HEK293 (cell line): ENCODE data around the gene ST7.

Source experiments
- CTCF ChIA-PET: fragments of 350-600 bp; formaldehyde crosslinking; extraction: SDS; loops from one replicate; lab custom pipeline; 2021; ENCODE audit warnings: antibody characterized with exemption; lab: Yijun Ruan, JAX
- POLR2A ChIA-PET: fragments of 300-600 bp; formaldehyde crosslinking; extraction: SDS; loops from one replicate; lab custom pipeline; 2020; ENCODE audit warnings: antibody characterized with exemption, inconsistent platforms; lab: Yijun Ruan, JAX
- H3K27ac ChIP-seq: fragments of 200-500 bp; sonication (Bioruptor generic); 2 replicates; pipeline ENCODE4 v1.5.1; 2014; ENCODE audit warnings: low read depth, low read length, control low read depth, inconsistent platforms; ENCODE audit errors: extremely low read depth
- H3K36me3 ChIP-seq, 2 experiments: fragments of 200-500 bp in 1 of 2; sonication (Bioruptor generic) in 1 of 2; 1 replicate in 1 of 2; 2 replicates in 1 of 2; pipeline ENCODE4 v1.5.1; 2014 to 2017; ENCODE audit warnings: inconsistent platforms in 2 of 2, low read length in 2 of 2; ENCODE audit not compliant: control insufficient read depth in 2 of 2, insufficient read depth in 1 of 2
- H3K4me1 ChIP-seq: fragments of 200-500 bp; sonication (Bioruptor generic); 2 replicates; pipeline ENCODE4 v1.5.1; 2014; ENCODE audit warnings: mild to moderate bottlenecking, low read length, inconsistent platforms; ENCODE audit not compliant: control insufficient read depth, insufficient read depth
- H3K4me3 ChIP-seq: 2 replicates; pipeline ENCODE4 v1.5.1; 2011; ENCODE audit warnings: low read depth, mild to moderate bottlenecking, control low read depth, low read length, moderate library complexity
- H3K9me3 ChIP-seq: fragments of 200-500 bp; sonication (Bioruptor generic); 2 replicates; pipeline ENCODE4 v1.5.1; 2014; ENCODE audit warnings: low read depth, low read length, inconsistent platforms; ENCODE audit not compliant: control insufficient read depth, insufficient read depth
- HOXA7 ChIP-seq: sonication (generic); formaldehyde crosslinking; IDR thresholded peaks from 2 replicates; pipeline ENCODE4 v1.8.1; 2022; ENCODE audit warnings: missing genetic modification reagents, borderline replicate concordance
- KLF1 ChIP-seq: fragments of 450-650 bp; formaldehyde crosslinking; IDR thresholded peaks from 2 replicates; pipeline ENCODE4 v1.5.1; 2016; ENCODE audit warnings: missing biosample characterization, missing genetic modification characterization
- OSR2 ChIP-seq: fragments of 450-650 bp; formaldehyde crosslinking; IDR thresholded peaks from 2 replicates; pipeline ENCODE4 v1.5.1; 2016; ENCODE audit warnings: missing biosample characterization, missing genetic modification characterization
- TRIM28 ChIP-seq: IDR thresholded peaks from 2 replicates; pipeline ENCODE4 v1.6.1; 2011; ENCODE audit warnings: low read length, control low read depth, borderline replicate concordance
- ZFP37 ChIP-seq: fragments of 450-650 bp; formaldehyde crosslinking; IDR thresholded peaks from 2 replicates; pipeline ENCODE4 v1.5.1; 2016; ENCODE audit warnings: missing biosample characterization, missing genetic modification characterization
- ZNF10 ChIP-seq: fragments of 450-650 bp; formaldehyde crosslinking; IDR thresholded peaks from 2 replicates; pipeline ENCODE4 v1.5.1; 2017; ENCODE audit warnings: missing biosample characterization, missing genetic modification characterization
- ZNF114 ChIP-seq: fragments of 450-650 bp; formaldehyde crosslinking; IDR thresholded peaks from 2 replicates; pipeline ENCODE4 v1.5.0; 2017; ENCODE audit warnings: missing biosample characterization, missing genetic modification characterization
- ZNF174 ChIP-seq: fragments of 450-650 bp; formaldehyde crosslinking; IDR thresholded peaks from 2 replicates; pipeline ENCODE4 v1.5.0; 2017; ENCODE audit warnings: missing biosample characterization, mild to moderate bottlenecking, missing genetic modification characterization
- ZNF184 ChIP-seq: fragments of 450-650 bp; IDR thresholded peaks from 2 replicates; pipeline ENCODE4 v1.5.1; 2018; ENCODE audit warnings: missing biosample characterization, mild to moderate bottlenecking, missing genetic modification characterization
- ZNF24 ChIP-seq: fragments of 450-650 bp; formaldehyde crosslinking; IDR thresholded peaks from 2 replicates; pipeline ENCODE4 v1.5.1; 2016; ENCODE audit warnings: missing biosample characterization, missing genetic modification characterization
- ZNF248 ChIP-seq: fragments of 450-650 bp; formaldehyde crosslinking; IDR thresholded peaks from 2 replicates; pipeline ENCODE4 v1.5.1; 2017; ENCODE audit warnings: missing biosample characterization, missing genetic modification characterization
- ZNF37A ChIP-seq: fragments of 450-650 bp; IDR thresholded peaks from 2 replicates; pipeline ENCODE4 v1.5.1; 2018; ENCODE audit warnings: missing biosample characterization, missing genetic modification characterization
- ZNF423 ChIP-seq: fragments of 450-650 bp; formaldehyde crosslinking; IDR thresholded peaks from 2 replicates; pipeline ENCODE4 v1.5.1; 2016; ENCODE audit warnings: missing biosample characterization, missing genetic modification characterization
- ZNF501 ChIP-seq: fragments of 450-650 bp; formaldehyde crosslinking; IDR thresholded peaks from 2 replicates; pipeline ENCODE4 v1.5.1; 2016; ENCODE audit warnings: missing biosample characterization, missing genetic modification characterization
- ZNF561 ChIP-seq: fragments of 450-650 bp; IDR thresholded peaks from 2 replicates; pipeline ENCODE4 v1.5.1; 2018; ENCODE audit warnings: missing biosample characterization, missing genetic modification characterization, borderline replicate concordance
- ZNF658 ChIP-seq: fragments of 450-650 bp; formaldehyde crosslinking; IDR thresholded peaks from 2 replicates; pipeline ENCODE4; 2016; ENCODE audit warnings: missing biosample characterization, missing genetic modification characterization
- ZNF670 ChIP-seq: fragments of 450-650 bp; formaldehyde crosslinking; IDR thresholded peaks from 2 replicates; pipeline ENCODE4 v1.5.1; 2016; ENCODE audit warnings: missing biosample characterization, missing genetic modification characterization, low read depth
- ZNF843 ChIP-seq: fragments of 450-650 bp; formaldehyde crosslinking; IDR thresholded peaks from 2 replicates; pipeline ENCODE4 v1.5.1; 2016; ENCODE audit warnings: missing biosample characterization, missing genetic modification characterization
- ZSCAN30 ChIP-seq: fragments of 450-650 bp; IDR thresholded peaks from 2 replicates; pipeline ENCODE4 v1.5.1; 2018; ENCODE audit warnings: missing biosample characterization, mild to moderate bottlenecking, missing genetic modification characterization, moderate library complexity
- ZXDB ChIP-seq: fragments of 450-650 bp; formaldehyde crosslinking; IDR thresholded peaks from 2 replicates; pipeline ENCODE4 v1.5.1; 2016; ENCODE audit warnings: missing biosample characterization, missing genetic modification characterization
- TF ChIP-seq, protein P1 (sequence below): sonication (generic); formaldehyde crosslinking; IDR thresholded peaks from 2 replicates; pipeline ENCODE4 v1.8.1; 2022; ENCODE audit warnings: mild to moderate bottlenecking, moderate library complexity, missing genetic modification reagents
- TF ChIP-seq, protein P2 (sequence below): fragments of 450-650 bp; formaldehyde crosslinking; IDR thresholded peaks from 2 replicates; pipeline ENCODE4 v1.5.1; 2016; ENCODE audit warnings: missing biosample characterization, missing genetic modification characterization
- TF ChIP-seq, protein P3 (sequence below): fragments of 450-650 bp; formaldehyde crosslinking; IDR thresholded peaks from 2 replicates; pipeline ENCODE4 v1.5.1; 2017; ENCODE audit warnings: missing biosample characterization, missing genetic modification characterization
- TF ChIP-seq, protein P4 (sequence below): fragments of 450-650 bp; formaldehyde crosslinking; optimal IDR thresholded peaks from 2 replicates; pipeline ENCODE3; 2016; ENCODE audit warnings: missing biosample characterization, mild to moderate bottlenecking, missing genetic modification characterization

ST7 gene

DNA sequence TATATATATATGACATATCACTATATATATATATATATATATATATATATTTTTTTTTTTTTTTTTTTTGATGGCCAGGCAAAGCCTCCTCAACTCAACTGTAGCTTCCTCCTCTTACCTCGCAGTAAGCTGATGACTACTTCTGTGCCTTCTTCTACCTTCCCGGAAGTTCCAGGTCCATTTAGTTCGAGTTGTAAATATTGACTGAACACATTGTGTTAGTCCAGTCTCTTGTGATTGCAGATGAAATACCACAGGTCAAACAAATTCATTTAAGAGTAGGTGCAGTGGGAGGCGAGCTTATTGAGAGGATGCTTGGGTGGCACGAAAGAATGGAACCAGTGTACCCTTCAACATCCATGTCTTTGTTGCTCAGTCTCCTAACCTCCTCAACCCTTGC is 144.6 kb downstream of the ST7 start:
- POLR2A ChIA-PET = no interaction called here
- Histone ChIP-seq H3K4me1 (no peaks in the 10 kb centered on the region), H3K9me3 (no peaks in the 10 kb centered on the region)
- TF ChIP-seq ZNF843 (tag by site-specific recombination) (no peak), TRIM28 (no peak), ZNF184 (tag by site-specific recombination) (no peak), ZNF10 (tag by site-specific recombination) (no peak), ZNF248 (tag by site-specific recombination) (no peak), ZNF501 (tag by site-specific recombination) (no peak), ZNF37A (tag by site-specific recombination) (no peak), ZNF561 (tag by site-specific recombination) (no peak), ZNF174 (tag by site-specific recombination) (no peak)
- TF ChIP-seq, protein P1, sequence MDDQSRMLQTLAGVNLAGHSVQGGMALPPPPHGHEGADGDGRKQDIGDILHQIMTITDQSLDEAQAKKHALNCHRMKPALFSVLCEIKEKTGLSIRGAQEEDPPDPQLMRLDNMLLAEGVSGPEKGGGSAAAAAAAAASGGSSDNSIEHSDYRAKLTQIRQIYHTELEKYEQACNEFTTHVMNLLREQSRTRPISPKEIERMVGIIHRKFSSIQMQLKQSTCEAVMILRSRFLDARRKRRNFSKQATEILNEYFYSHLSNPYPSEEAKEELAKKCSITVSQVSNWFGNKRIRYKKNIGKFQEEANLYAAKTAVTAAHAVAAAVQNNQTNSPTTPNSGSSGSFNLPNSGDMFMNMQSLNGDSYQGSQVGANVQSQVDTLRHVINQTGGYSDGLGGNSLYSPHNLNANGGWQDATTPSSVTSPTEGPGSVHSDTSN (CRISPR knock-in tag) = no peak
- TF ChIP-seq, all 188 proteins: peak for 0
- H3K4me3 ChIP-seq = no peak overlapping the region
- CTCF ChIA-PET = no interaction called here
- H3K36me3 ChIP-seq = no peaks in the 10 kb centered on the region
- H3K27ac ChIP-seq = no peak overlapping the region

DNA sequence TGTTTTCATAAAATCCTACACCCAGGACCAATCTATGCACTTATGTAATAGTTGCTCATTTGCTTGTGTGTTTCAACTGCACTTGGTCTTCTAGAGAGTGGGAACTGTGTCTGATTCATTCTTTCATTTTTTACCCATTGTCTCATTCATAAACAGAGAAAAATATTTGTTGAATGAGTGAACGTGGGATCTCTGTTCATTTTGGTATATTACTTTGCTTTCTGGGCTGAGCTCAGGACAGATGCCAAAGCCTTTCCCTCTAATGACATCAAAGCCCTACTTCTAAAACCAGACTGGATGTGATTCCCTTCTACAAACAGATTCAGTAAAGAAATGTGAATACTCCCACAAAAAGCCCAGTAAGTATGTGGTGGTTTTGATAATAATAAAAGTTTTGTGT is 145.2 kb downstream of the ST7 start:
- no peaks in the 10 kb centered on the region for H3K36me3 ChIP-seq
- CTCF ChIA-PET = interaction anchor here (0.6 kb wide), 1 partner anchor 297 kb away, joined by 4 read pairs; no protein-coding TSS in a partner anchor
- no peaks in the 10 kb centered on the region for H3K4me1 ChIP-seq
- no peak overlapping the region for H3K4me3 ChIP-seq
- POLR2A ChIA-PET = no interaction called here
- TF ChIP-seq, protein P2, sequence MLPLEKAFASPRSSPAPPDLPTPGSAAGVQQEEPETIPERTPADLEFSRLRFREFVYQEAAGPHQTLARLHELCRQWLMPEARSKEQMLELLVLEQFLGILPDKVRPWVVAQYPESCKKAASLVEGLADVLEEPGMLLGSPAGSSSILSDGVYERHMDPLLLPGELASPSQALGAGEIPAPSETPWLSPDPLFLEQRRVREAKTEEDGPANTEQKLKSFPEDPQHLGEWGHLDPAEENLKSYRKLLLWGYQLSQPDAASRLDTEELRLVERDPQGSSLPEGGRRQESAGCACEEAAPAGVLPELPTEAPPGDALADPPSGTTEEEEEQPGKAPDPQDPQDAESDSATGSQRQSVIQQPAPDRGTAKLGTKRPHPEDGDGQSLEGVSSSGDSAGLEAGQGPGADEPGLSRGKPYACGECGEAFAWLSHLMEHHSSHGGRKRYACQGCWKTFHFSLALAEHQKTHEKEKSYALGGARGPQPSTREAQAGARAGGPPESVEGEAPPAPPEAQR (tag by site-specific recombination) = no peak
- no peak for TF ChIP-seq KLF1
- TF ChIP-seq ZFP37 (tag by site-specific recombination) = no peak
- no peaks in the 10 kb centered on the region for H3K9me3 ChIP-seq
- no peak overlapping the region for H3K27ac ChIP-seq

DNA sequence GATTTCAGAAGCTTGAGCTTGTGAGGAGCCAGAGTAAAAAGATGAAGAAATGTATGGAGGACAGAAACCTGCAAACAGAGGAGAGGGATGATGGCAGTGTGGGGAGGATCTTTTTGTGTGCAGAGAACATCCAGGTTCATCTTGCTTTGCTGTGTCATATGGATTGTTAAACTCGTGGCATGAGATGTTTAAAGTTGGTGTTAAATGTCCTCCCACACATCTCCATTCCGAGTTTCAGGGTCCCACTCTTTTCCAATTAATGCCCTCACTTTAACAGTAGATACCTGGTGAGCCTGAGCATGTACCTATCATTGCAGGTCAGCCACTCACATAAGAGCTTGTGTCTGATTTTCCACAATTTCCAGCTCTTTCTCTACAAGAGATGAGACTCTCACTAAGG is 147.7 kb downstream of the ST7 start:
- Histone ChIP-seq H3K36me3 (no peaks in the 10 kb centered on the region), H3K4me3 (no peak overlapping the region), H3K9me3 (no peaks in the 10 kb centered on the region), H3K4me1 (no peaks in the 10 kb centered on the region), H3K27ac (no peak overlapping the region)
- no peak for TF ChIP-seq ZNF114 (tag by site-specific recombination)
- no peak for TF ChIP-seq ZNF670 (tag by site-specific recombination)
- ChIA-PET POLR2A (no interaction called here), CTCF (interaction anchor here (0.6 to 1.2 kb wide), 3 partner anchors 9 to 574 kb away, joined by 3 to 10 read pairs (median 3); no protein-coding TSS in a partner anchor)

DNA sequence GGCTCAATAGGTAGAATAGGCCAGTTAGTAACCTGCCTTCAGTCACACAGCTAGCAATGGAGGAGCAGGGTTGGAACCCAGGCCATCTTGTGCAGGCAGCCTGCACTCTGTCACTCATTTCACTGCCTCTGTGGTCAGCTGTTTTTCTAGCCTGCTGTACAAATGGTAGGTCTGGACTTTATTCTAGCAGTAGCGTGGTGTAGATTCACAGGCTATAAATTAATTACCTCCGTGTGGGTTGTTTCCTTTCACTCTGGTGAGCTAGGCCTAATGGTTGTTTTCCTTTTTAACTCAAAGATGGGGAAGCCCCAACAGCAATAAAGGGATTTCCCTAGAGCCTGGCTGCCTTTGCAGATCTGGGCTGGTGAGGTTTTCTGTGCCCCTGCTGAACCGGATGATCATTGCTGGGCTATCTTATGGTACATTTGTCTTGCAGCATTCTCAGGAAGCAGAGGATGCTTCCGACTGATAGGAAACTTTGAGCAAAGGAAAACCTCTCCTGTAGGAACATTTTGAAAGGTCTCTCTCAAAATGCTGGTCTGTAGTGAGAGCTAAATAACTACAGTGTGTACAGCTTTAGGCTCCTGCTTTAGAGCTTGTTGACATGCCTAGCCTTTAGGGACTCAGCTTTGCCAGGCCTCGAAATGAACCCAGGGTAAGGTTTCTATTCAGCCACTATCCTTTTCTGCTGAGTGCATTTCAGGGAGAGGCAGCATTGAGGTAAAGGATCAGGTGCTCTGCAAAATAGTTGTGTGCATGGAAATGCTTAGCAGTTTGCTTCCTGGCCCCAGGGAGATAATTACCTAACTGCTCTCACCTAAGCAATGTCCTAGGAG is 157.4 kb downstream of the ST7 start:
- H3K27ac ChIP-seq = no peak overlapping the region
- H3K36me3 ChIP-seq = no peaks in the 10 kb centered on the region
- ChIA-PET POLR2A (no interaction called here), CTCF (interaction anchor here (0.5 to 1.8 kb wide), 4 partner anchors 11 to 123 kb away, joined by 3 to 8 read pairs (median 3); no protein-coding TSS in a partner anchor)
- no peaks in the 10 kb centered on the region for H3K9me3 ChIP-seq
- H3K4me1 ChIP-seq = no peaks in the 10 kb centered on the region
- H3K4me3 ChIP-seq = no peak overlapping the region
- TF ChIP-seq, protein P3, sequence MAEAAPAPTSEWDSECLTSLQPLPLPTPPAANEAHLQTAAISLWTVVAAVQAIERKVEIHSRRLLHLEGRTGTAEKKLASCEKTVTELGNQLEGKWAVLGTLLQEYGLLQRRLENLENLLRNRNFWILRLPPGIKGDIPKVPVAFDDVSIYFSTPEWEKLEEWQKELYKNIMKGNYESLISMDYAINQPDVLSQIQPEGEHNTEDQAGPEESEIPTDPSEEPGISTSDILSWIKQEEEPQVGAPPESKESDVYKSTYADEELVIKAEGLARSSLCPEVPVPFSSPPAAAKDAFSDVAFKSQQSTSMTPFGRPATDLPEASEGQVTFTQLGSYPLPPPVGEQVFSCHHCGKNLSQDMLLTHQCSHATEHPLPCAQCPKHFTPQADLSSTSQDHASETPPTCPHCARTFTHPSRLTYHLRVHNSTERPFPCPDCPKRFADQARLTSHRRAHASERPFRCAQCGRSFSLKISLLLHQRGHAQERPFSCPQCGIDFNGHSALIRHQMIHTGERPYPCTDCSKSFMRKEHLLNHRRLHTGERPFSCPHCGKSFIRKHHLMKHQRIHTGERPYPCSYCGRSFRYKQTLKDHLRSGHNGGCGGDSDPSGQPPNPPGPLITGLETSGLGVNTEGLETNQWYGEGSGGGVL (tag by site-specific recombination) = no peak
- TF ChIP-seq ZNF24 (tag by site-specific recombination) (no peak), ZSCAN30 (tag by site-specific recombination) (0 out of 2 replicates have a peak, but pooled peaks have one; percentile 15), ZNF423 (no peak), HOXA7 (no peak), OSR2 (tag by site-specific recombination) (peak; percentile 71; the same call in 1 of the 2 replicates), ZXDB (tag by site-specific recombination) (no peak), ZNF658 (tag by site-specific recombination) (no peak)
- TF ChIP-seq, protein P4, sequence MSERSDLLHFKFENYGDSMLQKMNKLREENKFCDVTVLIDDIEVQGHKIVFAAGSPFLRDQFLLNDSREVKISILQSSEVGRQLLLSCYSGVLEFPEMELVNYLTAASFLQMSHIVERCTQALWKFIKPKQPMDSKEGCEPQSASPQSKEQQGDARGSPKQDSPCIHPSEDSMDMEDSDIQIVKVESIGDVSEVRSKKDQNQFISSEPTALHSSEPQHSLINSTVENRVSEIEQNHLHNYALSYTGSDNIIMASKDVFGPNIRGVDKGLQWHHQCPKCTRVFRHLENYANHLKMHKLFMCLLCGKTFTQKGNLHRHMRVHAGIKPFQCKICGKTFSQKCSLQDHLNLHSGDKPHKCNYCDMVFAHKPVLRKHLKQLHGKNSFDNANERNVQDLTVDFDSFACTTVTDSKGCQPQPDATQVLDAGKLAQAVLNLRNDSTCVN (tag by site-specific recombination) = no peak
